H1 (cell line): Measurements from ENCODE around the gene OAT. TPM values are rescaled to one million over a fixed set of nuclear protein-coding genes. Genes with fewer than 3 reads are reported as not detected.

ENCODE experiments used
- BCL11A ChIP-seq, 2 experiments: IDR thresholded peaks; one replicate each; pipeline ENCODE4 v1.6.1; 2011; ENCODE audit warnings: low read depth in 2 of 2, low read length in 2 of 2, mild to moderate bottlenecking in 2 of 2
- CHD2 ChIP-seq: IDR thresholded peaks from 2 replicates; pipeline ENCODE4 v1.6.1; 2012; ENCODE audit warnings: low read length, improper control_type of control experiment
- EP300 ChIP-seq, 2 experiments: IDR thresholded peaks; 1 replicate in 1 of 2; 2 replicates in 1 of 2; pipeline ENCODE4 v1.6.1; 2011 to 2012; ENCODE audit warnings: low read depth in 2 of 2, low read length in 2 of 2, mild to moderate bottlenecking in 2 of 2, borderline replicate concordance in 1 of 2, inconsistent platforms in 1 of 2, moderate library complexity in 1 of 2
- HDAC6 ChIP-seq: IDR thresholded peaks from one replicate; pipeline ENCODE4 v1.7.1; 2012; ENCODE audit warnings: low read depth, mild to moderate bottlenecking, inconsistent platforms, low read length, moderate library complexity
- KDM5A ChIP-seq: fragments of 200-600 bp; IDR thresholded peaks from 2 replicates; pipeline ENCODE4 v1.7.1; 2012; ENCODE audit warnings: mild to moderate bottlenecking, low read length, inconsistent platforms, mixed read lengths
- NANOG ChIP-seq: IDR thresholded peaks from 2 replicates; pipeline ENCODE4 v1.6.1; 2011; ENCODE audit warnings: low read length, low read depth, mild to moderate bottlenecking, inconsistent platforms; ENCODE audit not compliant: insufficient read depth, poor library complexity, severe bottlenecking
- POLR2A ChIP-seq, 2 experiments: IDR thresholded peaks; 1 replicate in 1 of 2; 2 replicates in 1 of 2; pipeline ENCODE4 v1.6.1; 2011; ENCODE audit warnings: low read depth in 2 of 2, low read length in 2 of 2, mild to moderate bottlenecking in 2 of 2; ENCODE audit errors: control extremely low read depth in 1 of 2
- RBBP5 ChIP-seq: IDR thresholded peaks from 2 replicates; pipeline ENCODE4 v1.7.1; 2012; ENCODE audit warnings: low read depth, mild to moderate bottlenecking, inconsistent platforms, low read length, moderate library complexity, borderline replicate concordance
- SAP30 ChIP-seq: fragments of 300-600 bp; sonication (generic); IDR thresholded peaks from 2 replicates; pipeline ENCODE4 v1.7.1; 2012; ENCODE audit warnings: low read length, moderate library complexity, mild to moderate bottlenecking, inconsistent platforms; ENCODE audit not compliant: insufficient read depth, insufficient replicate concordance
- polyA plus RNA-seq, 7 experiments: library from polyadenylated mRNA; depleted of rRNA in 3 of 7; stranded (reverse) in 5 of 7; unstranded in 2 of 7; fragments of >200 nt in 5 of 7; fragments of 200-250 nt in 2 of 7; gene quantifications; 1 replicate in 5 of 7; 2 replicates in 1 of 7; 4 replicates in 1 of 7; pipeline versions ENCODE4 v1.2.1 to v1.2.3, GENCODE V29; 2011 to 2013; ENCODE audit warnings: missing spikeins in 2 of 7, mixed read lengths in 2 of 7
- total RNA-seq: library from RNA; stranded (reverse); fragmentation: NEBNext Ultra II Directional; extraction: Animal tissue kit (Norgen Biotek cat#: 25700); gene quantifications from 2 replicates; pipeline ENCODE4 v1.2.1, GENCODE V29; 2021

The OAT gene
- total and polyA plus RNA-seq, 2 of the 8 experiments (the other 6 are each of a cell fraction or from before 2014, with no cell fraction given) = 67.8 to 121 TPM

GRCh38 chr10:124359336-124359832 is 59.3 kb downstream of the OAT start (continued):
- no peak for TF ChIP-seq KDM5A
- no peak for TF ChIP-seq SAP30
- TF ChIP-seq POLR2A (IDR thresholded peaks at IDR 0.05; ENCODE audit: control extremely low read depth in 1 of 2, low read depth in 2 of 2, low read length in 2 of 2) = no peak
- no peak for TF ChIP-seq RBBP5
- no peak for TF ChIP-seq EP300 (IDR thresholded peaks at IDR 0.05; ENCODE audit: borderline replicate concordance in 1 of 2, low read depth in 2 of 2, low read length in 2 of 2)
- no peak for TF ChIP-seq HDAC6
- no peak for TF ChIP-seq BCL11A (IDR thresholded peaks at IDR 0.05; ENCODE audit: low read depth in 2 of 2, low read length in 2 of 2)
- no peak for TF ChIP-seq CHD2
- TF ChIP-seq NANOG = no peak
